A549 (cell line): ENCODE results near the gene RHBDL2.
"Not testable (repeated sequence)": the region's sequence is repeated elsewhere in the genome, so short reads cannot be mapped to it uniquely, and the experiment has no call there.

Experiments
- BHLHE40 ChIP-seq: IDR thresholded peaks from 2 replicates; pipeline ENCODE4 v1.6.1; 2012; ENCODE audit warnings: low read depth, low read length, inconsistent platforms
- CHD4 ChIP-seq: fragments of 200-600 bp; sonication (generic); IDR thresholded peaks from 2 replicates; pipeline ENCODE4 v1.6.1; 2016; ENCODE audit warnings: antibody characterized with exemption, mild to moderate bottlenecking, borderline replicate concordance
- CTCF ChIP-seq: fragments of >200 bp; sonication (Bioruptor Twin); formaldehyde crosslinking; IDR thresholded peaks from 3 replicates; pipeline ENCODE4 v1.5.1; 2016
- ELK1 ChIP-seq: fragments of 150-350 bp; IDR thresholded peaks from 2 replicates; pipeline ENCODE4 v1.6.1; 2014; ENCODE audit warnings: low read depth, mild to moderate bottlenecking, low read length
- HDAC2 ChIP-seq: fragments of 200-600 bp; sonication (generic); IDR thresholded peaks from 2 replicates; pipeline ENCODE4 v1.6.1; 2016
- KDM1A ChIP-seq: fragments of 200-600 bp; sonication (generic); IDR thresholded peaks from 2 replicates; pipeline ENCODE4 v1.6.1; 2016; ENCODE audit warnings: low read depth, mild to moderate bottlenecking
- POLR2A ChIP-seq: IDR thresholded peaks from 2 replicates; pipeline ENCODE4 v1.6.1; 2012; ENCODE audit warnings: mild to moderate bottlenecking, low read length
- USF2 ChIP-seq: fragments of 450-650 bp; IDR thresholded peaks from 2 replicates; pipeline ENCODE4 v1.6.1; 2014; ENCODE audit warnings: antibody characterized with exemption
- TF ChIP-seq, protein P1 (sequence below): IDR thresholded peaks from 2 replicates; pipeline ENCODE4 v1.6.1; 2012

- not testable (repeated sequence) for TF ChIP-seq CTCF, POLR2A, ELK1, HDAC2, KDM1A, CHD4, BHLHE40, USF2
- TF ChIP-seq, protein P1, sequence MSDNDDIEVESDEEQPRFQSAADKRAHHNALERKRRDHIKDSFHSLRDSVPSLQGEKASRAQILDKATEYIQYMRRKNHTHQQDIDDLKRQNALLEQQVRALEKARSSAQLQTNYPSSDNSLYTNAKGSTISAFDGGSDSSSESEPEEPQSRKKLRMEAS: not testable (repeated sequence)
These were observed 105.3 kb downstream of the RHBDL2 start for GRCh38 chr1:38836316-38836715.
